HFF-Myc (cell line): ENCODE data around the gene DEPP1.

ENCODE experiments used
- DNase-seq: peaks from one replicate; pipeline ENCODE4 v3.0.0-alpha.2; 2011; ENCODE audit warnings: low read depth; ENCODE audit errors: extremely low read depth
- H3K4me3 ChIP-seq: replicated peaks from 2 replicates; pipeline ENCODE4 v1.5.1; 2011; ENCODE audit warnings: low read depth, mild to moderate bottlenecking, control low read depth, low read length
- TF ChIP-seq, protein P1 (sequence below): IDR thresholded peaks from 2 replicates; pipeline ENCODE4 v1.5.1; 2012; ENCODE audit warnings: mild to moderate bottlenecking, low read depth, low read length, control low read depth; ENCODE audit errors: missing control alignments

Gene DEPP1

DNA sequence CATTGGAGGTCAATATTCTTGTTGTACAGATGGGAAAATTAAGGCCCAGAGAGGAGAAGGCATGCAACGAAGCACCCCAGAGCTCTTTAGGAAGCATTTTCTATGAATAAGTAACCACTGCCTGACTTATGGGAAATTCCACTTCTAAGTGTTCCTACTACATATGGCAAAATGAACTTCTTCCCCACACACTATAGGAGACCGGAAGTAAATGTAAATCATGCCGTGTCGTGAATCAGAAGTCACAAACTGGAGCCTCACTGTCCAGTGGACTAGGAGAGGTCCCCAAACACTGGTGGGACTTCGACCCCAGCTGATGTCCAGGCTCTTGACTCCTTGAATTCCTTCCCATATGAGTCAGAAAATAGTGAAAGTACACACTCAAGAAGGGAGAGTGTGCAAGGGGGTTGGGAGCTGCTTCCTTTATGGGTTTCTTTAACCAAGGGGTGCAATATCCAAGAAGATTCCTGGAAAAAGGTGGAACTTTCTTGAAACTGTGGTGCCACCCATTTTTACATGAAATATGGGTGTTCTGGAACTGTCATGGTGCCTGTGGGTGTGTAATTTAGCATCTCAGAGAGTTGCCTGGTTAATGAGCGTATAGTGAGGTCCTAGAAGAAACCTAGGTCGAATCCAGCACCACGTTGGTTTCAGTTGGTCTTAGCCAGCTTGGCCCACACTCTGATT is 12.3 kb downstream of the DEPP1 start:
- no peak overlapping the region for H3K4me3 ChIP-seq
- no peak for DNase-seq
- TF ChIP-seq, protein P1, sequence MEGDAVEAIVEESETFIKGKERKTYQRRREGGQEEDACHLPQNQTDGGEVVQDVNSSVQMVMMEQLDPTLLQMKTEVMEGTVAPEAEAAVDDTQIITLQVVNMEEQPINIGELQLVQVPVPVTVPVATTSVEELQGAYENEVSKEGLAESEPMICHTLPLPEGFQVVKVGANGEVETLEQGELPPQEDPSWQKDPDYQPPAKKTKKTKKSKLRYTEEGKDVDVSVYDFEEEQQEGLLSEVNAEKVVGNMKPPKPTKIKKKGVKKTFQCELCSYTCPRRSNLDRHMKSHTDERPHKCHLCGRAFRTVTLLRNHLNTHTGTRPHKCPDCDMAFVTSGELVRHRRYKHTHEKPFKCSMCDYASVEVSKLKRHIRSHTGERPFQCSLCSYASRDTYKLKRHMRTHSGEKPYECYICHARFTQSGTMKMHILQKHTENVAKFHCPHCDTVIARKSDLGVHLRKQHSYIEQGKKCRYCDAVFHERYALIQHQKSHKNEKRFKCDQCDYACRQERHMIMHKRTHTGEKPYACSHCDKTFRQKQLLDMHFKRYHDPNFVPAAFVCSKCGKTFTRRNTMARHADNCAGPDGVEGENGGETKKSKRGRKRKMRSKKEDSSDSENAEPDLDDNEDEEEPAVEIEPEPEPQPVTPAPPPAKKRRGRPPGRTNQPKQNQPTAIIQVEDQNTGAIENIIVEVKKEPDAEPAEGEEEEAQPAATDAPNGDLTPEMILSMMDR: no peak

- no peak overlapping the region for H3K4me3 ChIP-seq
- TF ChIP-seq, protein P1: no peak
- no peak for DNase-seq
Observed at GRCh38 chr10:44965651-44966097, 12.9 kb downstream of the DEPP1 start.

DNA sequence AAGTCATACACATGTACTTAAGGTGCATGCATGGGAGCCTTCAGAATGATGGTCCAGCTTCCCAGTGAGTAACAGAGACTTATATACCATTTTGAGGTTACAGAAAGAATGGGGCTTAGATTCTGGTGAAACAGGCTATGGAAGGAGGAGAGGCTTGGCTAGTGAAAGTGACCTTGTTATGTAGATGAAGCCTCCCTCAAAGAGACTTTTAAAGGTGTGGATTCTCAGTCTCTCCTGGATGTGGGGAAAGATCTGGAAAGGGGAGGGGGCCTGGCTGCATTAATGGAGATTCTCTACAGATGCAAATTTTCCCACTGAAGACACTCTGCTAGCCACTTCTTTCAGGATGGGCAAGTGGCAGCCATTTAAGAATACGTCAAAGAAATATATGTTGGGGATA is 13.5 kb downstream of the DEPP1 start:
- TF ChIP-seq, protein P1: no peak
- no peak overlapping the region for H3K4me3 ChIP-seq
- no peak for DNase-seq

DNA sequence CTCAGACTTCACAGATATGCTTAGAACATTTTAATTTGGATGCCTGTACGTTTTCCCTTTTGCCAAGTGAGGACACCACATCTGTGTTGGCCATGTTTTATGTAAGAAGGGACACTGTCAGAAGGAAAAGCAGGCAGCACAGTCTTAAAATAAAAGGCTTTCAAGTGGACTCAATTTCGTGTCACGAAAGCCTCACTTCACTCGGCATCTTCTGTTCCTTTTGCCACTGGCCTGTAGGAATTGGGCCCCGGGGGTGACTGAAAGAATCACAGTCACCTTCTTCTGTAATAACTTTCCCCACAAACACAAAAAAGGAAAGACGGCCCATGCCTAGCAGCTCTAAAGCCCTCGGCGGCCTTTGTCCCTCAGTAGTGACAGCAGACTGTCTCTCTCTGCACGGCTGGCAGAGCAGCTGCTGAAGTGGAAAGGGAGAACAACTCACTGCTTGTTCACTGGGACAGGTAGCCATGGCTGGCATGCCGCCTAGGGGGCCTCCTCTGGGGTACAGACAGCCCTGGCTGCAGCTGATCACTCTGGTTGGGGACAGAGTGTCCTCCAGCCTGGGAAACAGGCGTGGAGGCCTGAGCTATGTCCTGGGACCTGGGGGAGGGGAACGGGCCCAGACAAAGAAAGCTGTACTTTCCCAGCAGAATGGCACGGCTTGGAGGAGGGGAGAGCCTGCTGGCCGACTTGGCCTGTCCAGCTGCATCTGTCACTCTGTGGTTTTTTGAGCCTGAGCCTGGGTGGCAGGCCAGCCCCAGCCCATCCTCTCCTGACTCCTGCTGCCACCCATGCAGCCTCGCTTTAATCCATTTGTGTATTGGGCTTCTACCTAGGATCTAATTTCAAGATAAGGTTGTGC is 14.6 kb downstream of the DEPP1 start:
- no peak for DNase-seq
- TF ChIP-seq, protein P1: no peak
- H3K4me3 ChIP-seq: no peak overlapping the region

DNA sequence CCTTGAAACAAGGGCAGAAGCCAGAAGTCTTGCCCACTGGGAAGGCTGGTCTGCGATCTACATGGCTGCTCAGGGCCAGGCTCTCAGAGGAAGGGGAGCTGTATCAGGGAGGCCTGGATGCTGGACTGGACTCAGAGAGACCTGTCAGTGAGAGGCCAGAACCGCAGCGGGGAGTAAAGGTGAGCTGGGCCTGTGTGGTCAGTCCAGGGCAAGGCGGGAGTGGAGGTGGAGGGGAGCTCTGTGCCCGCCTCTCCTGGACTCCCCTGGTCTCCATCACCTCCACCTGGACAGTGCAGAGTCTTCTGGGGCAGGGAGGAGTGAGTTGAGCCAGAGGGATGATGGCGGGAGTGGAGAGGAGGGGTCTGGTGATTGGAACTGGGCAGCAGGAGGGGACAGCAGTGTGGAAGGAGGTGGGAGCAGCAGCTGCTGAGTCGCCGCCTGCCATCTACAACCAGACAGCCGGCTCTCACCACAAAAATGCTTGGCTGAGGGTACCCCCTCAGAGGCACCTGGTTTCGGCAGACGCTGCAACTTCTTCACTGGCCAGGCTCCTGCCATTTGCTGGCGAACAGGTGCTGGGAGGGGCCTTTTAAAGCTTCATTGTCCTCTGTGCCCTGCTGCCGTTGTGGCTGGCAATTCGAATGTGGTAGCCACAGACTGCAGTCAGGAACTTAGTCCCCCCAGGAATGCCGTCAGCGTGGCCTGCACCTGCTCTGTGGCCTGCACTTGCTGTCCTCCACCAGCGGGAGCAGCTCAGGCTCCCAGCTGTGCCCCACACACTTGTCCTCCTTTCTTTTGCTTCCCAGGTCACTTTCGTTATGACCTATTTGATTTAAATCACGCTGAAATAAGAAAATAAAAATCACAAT is 15.5 kb downstream of the DEPP1 start:
- TF ChIP-seq, protein P1: no peak
- no peak overlapping the region for H3K4me3 ChIP-seq
- DNase-seq: no peak

DNA sequence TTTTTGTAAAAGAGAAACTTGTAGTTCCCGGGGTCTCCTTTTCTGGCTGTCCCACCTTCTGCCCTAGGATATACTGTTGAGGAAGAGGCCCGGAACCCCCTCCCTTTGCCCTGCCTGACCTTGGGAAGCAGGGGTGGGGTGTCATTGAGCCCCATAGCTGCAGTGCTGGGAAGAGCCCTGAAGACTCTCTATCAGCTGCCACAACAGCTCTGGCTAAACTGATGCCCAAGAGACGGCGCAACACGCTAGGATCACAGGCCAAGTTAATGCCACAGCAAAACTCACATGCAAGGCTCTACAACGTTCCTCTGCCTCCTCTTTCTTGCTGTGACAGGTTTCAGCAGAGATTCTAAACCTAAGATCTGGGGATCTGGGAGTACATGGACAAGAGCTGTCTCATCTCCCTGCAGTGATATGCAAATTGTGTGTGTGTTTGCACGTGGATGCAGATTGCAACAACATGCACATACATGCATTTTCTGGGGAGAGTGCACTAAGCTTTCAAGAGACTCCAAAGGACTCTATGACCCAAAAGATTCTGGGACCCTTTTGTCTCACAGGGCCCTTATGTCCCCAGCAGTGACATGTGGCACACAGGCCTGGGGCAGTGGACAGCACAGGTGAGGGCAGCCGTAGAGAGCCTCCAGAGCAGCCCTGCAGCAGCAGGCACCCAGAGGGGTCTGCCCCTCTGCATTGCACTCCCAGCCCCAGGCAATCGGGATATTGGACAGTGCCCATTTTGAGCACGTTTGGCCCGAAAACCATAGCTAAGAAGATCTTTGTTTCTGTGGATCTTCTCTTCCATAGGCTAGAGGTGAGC is 16.5 kb downstream of the DEPP1 start:
- TF ChIP-seq, protein P1: no peak
- no peak for DNase-seq
- no peak overlapping the region for H3K4me3 ChIP-seq
